GM19239 (cell line): ENCODE results near the gene CCSAP.
"Not testable (repeated sequence)": the region's sequence is repeated elsewhere in the genome, so short reads cannot be mapped to it uniquely, and the experiment has no call there.

ENCODE experiments used
- DNase-seq: peaks from one replicate; pipeline ENCODE4 v3.0.0; 2011; ENCODE audit warnings: low spot score; ENCODE audit not compliant: insufficient read length
- FAIRE-seq: peaks from 2 replicates; lab custom pipeline; 2011; peaks lifted over from hg19 to GRCh38; lab: Jason Lieb, UNC

CCSAP gene

DNA sequence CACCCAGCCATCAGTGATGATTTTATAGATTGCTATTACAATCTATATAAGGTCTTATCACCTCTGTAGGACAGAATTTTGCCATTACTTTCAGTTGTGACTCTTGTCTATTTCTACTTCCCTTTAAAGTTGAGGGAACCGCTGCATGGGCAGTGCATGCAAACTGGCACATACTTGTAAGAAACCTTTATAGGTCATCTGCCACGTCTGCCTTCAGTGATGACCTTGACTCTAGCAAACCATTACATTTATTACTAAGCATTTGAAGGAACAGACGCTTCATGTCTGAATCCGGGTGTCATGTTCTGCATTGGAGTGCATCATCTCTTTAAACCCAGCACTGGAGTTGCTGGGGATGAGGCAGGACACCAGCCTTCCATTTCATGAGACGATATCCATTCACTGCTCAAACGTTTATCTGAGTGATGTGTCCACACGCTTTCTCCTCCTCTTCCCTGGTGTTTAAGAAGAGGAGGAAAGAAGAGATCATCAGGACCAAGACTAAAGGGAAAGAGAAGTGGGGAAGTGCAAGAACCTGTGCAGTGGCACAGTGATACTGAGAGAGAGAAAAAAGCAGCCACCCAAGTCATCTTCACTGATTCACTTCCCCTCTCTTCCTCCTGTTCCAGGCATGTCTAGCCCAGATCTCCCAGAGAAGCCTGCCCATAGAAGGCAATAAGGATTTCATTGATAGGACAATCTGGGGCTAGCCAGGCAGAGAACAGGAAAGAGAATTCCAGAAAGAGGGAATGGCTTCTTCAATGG lies 14.1 kb downstream of the CCSAP start:
- DNase-seq (no peak), FAIRE-seq (no peak)

DNA sequence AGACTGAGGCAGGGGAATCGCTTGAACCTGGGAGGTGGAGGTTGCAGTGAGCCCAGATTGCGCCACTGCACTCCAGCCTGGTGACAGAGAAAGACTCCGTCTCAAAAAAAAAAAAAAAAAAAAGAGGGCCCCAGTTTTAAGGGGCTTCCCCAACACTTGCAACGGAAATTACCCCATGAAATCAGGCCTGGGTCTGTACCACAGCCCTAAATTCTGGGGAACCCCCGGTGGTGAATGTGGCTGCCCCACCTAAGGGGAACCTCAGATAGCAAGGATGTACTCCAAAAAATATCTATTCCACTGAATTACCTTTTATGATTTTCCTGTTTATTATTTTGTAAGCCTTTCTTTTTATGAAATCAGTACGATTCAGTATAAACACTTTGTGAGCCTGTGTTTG lies 15.1 kb downstream of the CCSAP start:
- FAIRE-seq, DNase-seq: not testable (repeated sequence)

DNA sequence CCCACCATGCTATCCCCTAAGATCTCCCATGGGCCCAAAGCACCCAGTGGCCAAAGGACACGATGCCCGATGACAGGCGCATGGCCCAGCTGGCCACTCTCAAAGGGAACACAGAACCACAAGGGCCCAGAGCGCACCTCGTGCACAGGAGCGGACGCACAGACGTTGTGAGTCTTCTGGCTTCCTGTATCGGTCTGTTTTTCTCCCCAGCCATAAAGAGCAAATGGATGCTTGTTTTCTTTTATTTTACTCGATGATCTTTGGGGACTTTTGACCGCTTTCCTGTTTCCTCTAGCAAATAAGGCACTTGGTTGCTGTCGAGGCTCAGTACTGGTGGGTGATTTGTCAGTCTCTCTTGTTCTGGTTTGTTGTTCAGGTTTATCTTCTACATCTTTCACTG lies 16.2 kb downstream of the CCSAP start:
- peak; percentile 71 for FAIRE-seq

DNA sequence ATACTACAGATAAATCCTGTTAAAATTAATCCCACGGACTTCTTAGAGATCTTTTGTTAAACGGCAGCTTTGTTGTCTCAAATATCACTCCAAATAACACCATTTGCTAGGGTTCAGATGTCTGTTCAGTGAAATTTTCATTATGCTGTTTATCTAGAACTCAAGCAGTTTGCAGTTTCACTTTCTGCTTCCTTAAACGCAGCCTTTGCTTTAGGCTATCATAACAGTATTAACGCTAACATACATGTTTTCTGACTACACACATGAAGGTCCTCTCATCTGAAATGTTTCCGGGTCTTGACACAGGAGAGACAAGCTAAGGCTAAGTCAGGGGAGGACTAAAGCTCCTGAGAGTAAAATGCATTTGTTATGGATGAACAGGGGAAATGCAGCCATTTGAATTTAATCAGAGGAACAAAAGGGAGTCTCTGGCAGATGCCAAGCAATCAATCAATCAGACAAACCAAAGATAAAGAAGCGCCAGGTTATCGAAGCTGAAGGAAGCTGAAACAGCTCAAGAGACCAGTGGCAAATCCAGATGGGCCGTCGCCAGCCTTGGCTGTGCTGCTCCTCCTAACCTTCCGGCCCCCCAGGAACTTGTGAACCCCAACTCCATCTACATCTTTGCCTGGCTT lies 16.9 kb downstream of the CCSAP start:
- DNase-seq (no peak), FAIRE-seq (peak; percentile 73)

More for the DNA sequence above, 16.2 kb downstream of the CCSAP start:
- no peak for DNase-seq

DNA sequence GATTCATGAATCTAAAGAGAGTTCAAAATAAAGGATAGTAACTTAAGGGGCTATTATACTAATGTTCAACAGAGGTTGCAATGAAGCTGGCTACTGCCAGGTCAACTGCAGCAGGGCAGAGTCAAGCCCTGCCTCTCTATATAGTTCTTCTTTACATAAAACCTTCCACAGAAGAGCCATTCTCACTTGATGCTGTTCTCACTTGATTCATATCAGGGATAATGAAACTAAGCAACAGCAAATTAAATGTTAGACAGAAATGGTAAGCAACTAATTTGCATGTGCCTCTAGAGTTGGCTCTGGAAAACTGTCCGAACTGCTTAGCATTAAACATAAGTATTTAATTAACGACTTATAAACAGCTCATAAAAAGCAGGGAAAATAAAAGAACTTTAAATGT lies 17.4 kb downstream of the CCSAP start:
- FAIRE-seq (peak; percentile 18), DNase-seq (no peak)

DNA sequence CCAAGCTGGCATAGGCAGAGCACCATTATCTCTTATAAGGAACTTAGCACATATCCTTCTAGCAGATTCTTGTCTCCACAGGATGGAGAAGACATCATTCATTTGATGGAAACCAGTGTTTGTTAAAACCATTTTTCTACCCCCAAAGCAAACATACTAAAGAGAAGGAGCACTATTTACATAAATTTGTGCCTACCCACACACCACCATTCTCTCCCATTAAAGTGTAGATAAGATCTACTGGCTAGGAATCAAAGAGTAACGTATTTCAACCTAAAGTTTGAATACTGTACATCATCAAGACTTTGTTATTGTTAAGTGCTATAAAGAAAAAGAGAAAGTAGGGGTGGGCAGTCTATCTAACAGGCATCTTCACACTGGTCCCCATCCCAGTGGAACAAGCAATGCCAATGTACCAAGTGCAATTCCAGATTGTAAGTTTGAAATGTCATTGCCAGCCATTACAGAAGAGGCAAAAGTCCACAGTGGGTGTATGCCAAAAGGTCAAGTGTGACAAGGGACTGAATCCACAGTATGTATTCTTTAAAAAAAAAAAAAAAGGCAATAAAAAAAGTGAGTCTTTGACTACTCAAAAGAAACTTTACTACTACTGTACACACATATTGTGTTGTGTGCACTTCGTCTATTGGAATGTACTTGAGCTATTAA lies 18.8 kb downstream of the CCSAP start:
- DNase-seq (no peak), FAIRE-seq (no peak)

DNA sequence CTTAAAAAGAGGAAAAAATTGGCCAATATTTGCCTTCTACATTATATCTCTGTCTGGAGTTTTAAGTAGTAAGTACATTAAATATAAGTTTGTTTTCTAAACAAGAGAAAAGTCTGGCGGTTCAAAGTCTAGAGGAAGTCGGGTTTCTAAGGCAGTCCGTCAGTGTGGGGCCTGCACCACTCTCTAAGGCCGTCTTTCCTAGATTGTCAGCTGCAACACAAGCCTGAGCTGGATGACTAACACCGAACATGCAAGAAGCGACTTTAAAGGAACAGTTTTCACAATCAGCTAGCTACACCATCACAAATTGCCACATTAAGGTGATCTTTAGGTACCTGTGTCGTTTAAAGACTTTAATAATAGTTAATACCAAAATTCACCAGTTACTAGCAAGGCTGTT lies 19.6 kb downstream of the CCSAP start:
- no peak for DNase-seq
- no peak for FAIRE-seq

DNA sequence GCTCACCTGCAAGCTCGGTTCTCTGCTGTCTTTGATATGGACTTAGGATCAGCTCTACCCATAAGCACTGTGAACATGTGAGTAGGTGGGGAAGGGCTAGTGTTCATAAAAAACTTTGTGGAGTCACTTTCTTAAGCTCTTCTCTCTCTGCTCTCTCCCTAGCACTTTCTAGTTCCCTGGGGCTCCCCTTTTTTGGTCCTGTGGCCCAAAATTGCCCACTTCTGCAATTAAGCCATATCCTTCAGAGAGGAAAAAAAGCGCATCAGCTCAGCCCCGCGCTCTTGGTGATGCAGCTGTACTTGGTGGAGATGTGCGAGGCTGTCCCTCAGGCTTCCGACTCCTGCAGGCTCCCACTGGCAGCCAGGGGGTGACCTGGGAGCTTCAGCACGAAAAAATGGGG lies 23.4 kb downstream of the CCSAP start:
- no peak for FAIRE-seq

DNA sequence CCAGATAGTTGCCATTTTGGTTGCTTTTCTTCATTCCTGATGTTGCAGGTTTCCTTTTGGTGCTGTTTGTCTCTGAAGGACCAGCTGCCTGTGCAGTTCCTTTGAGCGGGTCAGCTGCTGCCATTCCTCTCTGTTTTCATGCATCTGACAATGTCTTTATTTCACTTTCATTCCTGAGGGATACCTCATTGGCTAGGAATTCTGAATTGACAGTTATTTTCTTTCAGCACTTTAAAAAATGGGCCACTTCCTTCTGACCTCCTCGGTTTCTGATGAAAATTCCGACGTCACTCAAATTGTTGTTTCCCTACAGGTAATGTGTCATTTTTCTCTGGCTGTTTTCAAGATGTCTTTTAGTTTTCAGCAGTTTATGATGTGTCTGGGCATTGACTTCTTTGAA lies 24.8 kb downstream of the CCSAP start:
- FAIRE-seq = no peak
- no peak for DNase-seq

More for the DNA sequence above, 23.4 kb downstream of the CCSAP start:
- no peak for DNase-seq

DNA sequence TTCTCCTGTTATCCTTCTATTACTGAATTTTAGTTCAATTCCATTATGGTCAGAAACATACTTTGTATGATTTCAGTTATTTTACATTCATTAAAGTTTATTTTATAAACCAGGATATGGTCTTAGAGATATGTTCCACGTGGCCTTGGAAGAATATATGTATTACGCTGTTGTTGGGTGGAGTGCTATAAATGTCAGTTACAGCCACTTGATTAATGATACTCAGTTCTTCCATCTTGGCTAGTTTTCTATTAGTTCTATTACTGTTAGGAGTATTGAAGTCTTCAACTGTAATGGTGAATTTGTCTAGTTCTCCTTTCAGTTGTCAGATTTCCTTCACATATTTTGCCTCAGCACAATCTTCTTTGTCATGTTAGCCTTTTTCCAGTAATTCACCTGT lies 26.7 kb downstream of the CCSAP start:
- FAIRE-seq (no peak), DNase-seq (no peak)

DNA sequence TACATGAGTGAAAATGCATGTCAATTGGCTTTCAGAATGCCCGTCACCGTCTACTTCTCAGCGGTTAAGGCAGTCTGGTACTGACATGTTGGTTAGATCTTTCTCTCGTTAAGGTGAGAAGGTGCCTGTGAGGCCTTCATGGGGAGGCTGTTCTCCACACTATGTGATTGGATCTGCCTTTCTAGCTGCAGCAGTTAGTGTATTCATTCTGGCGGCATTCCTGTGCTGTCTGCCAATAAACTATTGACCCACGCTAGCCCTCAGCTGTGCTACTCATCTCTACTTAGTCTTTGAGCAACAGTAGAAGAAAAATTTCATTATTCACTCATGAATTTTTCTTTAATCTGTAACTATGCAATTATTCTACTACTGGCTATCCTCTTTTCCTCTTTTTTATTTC lies 32.0 kb downstream of the CCSAP start:
- FAIRE-seq = no peak
- DNase-seq = no peak

DNA sequence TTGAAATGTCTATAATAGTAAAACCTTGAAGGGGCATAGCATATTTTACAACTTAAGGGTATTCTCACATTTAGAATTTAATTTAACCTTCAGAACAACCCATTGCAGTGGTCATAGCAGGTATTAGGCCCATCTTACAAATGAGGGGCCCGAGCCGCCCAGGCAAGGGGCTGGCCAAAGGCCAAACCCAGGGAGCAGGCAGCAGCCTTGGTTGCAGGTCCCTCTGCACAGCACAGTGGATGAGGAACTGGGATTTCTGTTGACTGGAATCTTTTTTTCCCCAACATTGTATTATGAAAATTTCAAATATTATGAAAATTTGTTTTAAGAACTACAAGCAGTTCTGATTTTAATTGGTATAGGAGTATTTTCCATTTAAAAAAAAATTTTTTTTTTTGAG lies 33.2 kb downstream of the CCSAP start:
- no peak for FAIRE-seq
- DNase-seq = no peak

DNA sequence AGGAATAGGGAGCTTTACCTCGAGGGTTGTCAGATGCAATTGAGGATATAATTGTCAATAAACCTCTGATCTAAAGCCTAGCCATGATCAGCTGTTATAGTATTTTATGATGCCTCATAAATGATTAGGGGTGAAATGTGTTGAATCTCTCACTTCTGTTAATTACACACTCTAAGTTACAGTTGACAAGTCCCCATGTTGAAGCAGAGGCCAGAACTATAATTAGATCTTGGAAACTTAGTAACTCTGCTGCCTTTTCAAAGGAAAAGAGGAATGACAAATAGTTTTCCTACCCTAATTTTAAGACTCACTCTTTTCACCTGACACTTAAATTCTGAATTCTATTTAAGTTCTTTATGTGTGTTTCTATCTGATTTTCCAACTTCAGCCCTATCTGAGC lies 33.8 kb downstream of the CCSAP start:
- no peak for DNase-seq
- no peak for FAIRE-seq

DNA sequence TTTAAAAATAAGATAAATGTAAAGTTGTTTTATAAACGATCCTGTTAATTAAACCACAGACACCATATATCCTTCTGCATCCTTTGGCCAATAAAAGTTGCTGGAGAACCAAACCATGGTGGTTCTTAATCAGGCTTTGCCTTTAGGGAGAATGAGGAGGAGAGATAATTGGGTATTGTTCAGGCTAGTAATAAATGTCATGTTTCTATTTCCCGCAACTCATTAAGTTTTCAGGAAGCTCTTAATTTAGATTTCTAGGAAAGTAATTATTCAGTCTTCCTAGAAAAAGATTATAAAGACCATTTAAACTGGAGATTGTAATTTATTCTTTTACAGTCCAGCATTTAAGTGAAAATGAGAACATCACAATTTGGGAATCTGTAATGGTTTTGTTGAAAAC lies 37.5 kb downstream of the CCSAP start:
- DNase-seq (no peak), FAIRE-seq (no peak)

DNA sequence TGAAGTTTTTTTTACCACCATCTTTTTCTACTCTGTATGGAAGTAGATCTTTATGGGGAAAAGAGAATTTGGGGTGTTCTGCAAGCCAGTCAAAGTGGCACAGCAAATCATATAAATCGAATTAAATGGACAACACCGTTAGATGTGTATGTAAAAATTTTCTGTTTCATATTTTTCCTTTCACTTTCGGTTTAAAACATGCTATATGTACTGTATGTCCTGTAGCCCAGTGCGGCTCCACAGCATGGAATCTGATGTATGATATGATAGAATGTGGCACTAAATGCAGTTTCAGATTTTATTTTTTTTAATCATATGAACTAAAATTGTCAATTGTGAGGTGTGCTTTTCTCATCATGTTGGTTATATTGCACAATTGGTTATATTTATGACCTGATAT lies 39.0 kb downstream of the CCSAP start:
- FAIRE-seq = no peak
- DNase-seq = no peak

DNA sequence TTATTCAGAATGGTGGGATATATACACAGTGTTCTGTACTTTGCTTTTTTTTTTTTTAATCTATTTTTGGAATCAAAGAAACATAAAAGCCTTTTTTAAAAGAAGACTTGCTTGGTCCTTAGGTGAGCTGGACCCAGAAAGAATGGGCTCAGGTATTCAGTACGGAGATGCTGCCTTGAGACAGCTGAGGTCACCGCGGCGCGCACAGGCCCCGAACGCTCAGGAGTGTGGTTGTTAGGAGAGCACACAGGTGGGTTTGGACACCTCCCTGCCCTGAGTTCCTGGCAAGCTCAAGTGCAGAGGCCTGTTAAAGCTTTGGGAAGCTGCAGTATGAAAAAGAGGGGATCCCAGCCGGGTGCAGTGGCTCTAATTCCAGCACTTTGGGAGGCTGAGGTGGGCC lies 40.1 kb downstream of the CCSAP start:
- no peak for DNase-seq
- no peak for FAIRE-seq

DNA sequence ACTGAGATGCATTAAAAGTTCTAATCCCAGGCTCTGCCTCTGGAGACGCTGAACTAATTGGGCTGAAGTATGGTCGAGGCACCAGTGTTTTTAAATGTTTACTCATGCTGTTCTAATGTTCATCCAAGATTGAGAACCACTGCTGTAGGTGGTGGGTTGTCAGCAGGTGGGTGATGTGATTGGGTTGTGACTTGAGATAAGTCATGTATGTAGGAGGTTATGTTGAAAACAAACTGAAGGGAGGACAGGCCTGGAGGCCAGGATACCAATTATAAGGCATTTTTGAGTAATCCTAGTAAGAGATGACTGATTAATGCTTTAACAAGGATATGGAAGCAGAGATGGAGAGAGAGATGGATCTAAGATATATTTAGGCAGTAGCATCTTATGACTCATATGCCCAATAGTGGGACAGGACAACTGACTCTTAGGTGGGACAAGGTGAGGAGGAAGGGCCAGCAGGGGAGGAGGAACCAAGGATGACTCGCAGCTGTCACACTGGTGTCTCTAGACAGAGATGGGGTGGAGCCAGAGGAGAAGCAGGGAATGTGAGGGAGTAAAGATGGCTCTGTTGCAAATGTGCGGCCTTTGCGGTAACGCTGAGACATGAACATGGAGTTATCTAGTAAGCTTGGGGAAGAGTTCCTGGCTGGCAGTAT lies 42.6 kb downstream of the CCSAP start:
- FAIRE-seq = no peak
- DNase-seq = no peak

DNA sequence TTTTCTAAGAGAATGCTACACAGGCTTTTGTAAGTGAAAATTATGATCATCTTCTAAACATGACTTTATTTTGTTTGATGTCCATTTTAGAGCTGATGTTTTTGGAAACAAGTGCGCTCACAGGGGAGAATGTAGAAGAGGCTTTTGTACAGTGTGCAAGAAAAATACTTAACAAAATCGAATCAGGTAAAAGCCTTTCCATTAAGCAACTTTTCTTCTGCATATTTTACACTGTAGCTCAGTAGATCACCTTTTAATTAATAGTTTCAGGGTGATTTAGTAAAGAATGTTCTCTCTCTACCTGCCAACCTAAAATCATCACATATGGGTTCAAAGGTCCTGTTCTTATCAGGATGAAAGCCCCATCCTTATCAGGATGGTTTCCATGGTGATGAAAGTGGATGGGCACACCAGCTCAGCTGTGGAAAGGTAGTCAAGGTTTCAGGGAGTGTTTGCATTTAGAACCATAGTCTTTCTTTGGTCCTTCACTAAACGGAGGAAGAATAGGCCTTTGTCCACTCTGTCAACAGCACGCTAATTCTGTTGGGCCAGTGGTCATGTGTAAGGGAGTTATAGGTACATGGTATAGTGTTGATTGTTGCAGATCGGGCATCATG lies 43.9 kb downstream of the CCSAP start:
- DNase-seq (no peak), FAIRE-seq (no peak)

DNA sequence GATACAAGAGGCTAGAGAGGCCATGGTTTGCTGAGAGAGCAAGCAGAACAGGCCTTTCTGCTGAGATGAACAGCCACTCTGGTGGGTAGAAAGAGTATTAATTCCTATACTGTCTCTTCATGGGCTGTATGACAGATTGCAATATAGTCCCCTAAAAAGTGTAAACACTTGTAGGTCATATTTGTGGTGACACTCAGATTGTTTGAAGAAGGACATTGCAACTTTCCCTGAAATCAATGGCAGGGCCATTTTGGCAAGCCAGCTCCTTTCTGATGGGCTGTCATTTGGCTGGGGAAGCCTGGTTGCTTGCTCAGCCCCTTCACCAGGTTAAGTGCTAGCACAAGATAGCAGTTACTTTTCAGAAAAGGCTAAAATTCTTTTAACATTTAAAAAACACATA lies 44.4 kb downstream of the CCSAP start:
- FAIRE-seq (no peak), DNase-seq (no peak)

DNA sequence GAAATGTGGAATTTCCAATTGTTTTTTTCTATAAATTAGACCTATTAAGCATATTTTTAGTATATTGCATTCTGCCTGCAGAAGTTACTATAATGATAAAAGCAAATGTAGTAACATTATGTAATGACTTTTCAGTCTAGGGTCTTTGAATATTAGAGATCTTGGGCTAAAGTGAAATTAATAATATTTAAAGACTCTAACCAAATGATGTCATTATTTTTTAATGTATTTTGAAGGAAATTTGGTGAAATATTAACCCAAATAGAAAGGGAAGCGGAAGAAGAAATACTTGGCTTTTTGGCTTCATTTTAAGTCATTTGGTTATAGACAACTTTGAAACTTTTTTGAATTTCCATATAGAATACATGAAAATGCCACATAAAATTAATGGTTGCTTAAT lies 45.1 kb downstream of the CCSAP start:
- DNase-seq (no peak), FAIRE-seq (no peak)

DNA sequence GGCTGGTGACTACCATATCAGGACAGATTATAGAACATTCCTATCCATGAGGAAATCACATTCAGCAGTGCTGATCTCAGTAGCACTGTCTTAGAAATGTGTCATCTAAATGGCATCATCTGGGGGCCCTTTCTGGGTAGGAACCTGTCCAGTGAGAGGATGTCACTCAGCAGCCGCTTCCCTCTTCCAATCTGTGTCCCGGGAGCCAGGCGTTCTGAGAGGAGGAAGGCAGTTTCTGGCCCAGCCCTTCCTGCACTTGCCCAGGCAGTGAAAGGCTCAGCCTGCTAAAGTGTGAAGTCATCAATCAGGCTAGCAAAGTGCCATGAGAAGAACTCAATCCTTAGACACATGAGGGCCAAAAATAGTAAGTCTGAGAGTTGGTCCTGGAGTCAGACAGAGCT lies 46.3 kb downstream of the CCSAP start:
- FAIRE-seq = no peak
- DNase-seq = no peak
